GM12875 (cell line): ENCODE measurements around the gene ANKRD34B.
"Not testable (repeated sequence)": the region's sequence is repeated elsewhere in the genome, so short reads cannot be mapped to it uniquely, and the experiment has no call there.

Experiments
- H3K4me3 ChIP-seq: one replicate; pipeline ENCODE4 v1.5.1; 2011; ENCODE audit warnings: low read depth, low read length, control low read depth
- CTCF ChIP-seq: IDR thresholded peaks from 2 replicates; pipeline ENCODE4 v1.5.1; 2011; ENCODE audit warnings: low read depth, mild to moderate bottlenecking, control low read depth, inconsistent platforms, low read length, moderate library complexity, borderline replicate concordance; ENCODE audit not compliant: insufficient read depth

ANKRD34B gene

GRCh38 chr5:80591352-80591751, 21.3 kb upstream of the ANKRD34B start:
- no peak for TF ChIP-seq CTCF
- no peak overlapping the region for H3K4me3 ChIP-seq

GRCh38 chr5:80590766-80591165, 20.7 kb upstream of the ANKRD34B start:
- TF ChIP-seq CTCF = no peak
- no peak overlapping the region for H3K4me3 ChIP-seq

GRCh38 chr5:80588858-80589540, 18.9 kb upstream of the ANKRD34B start:
- no peak for TF ChIP-seq CTCF
- H3K4me3 ChIP-seq = no peak overlapping the region

GRCh38 chr5:80584770-80585169, 14.7 kb upstream of the ANKRD34B start:
- no peak for TF ChIP-seq CTCF
- no peak overlapping the region for H3K4me3 ChIP-seq

GRCh38 chr5:80580291-80580690, 10.2 kb upstream of the ANKRD34B start:
- not testable (repeated sequence) for H3K4me3 ChIP-seq

GRCh38 chr5:80579050-80579449, 9.0 kb upstream of the ANKRD34B start:
- H3K4me3 ChIP-seq = no peak overlapping the region
- TF ChIP-seq CTCF = no peak

- TF ChIP-seq CTCF = no peak
- H3K4me3 ChIP-seq = no peak overlapping the region
Observed at GRCh38 chr5:80577707-80578106, 7.6 kb upstream of the ANKRD34B start.

- no peak for TF ChIP-seq CTCF
- no peak overlapping the region for H3K4me3 ChIP-seq
Observed at GRCh38 chr5:80576383-80576782, 6.3 kb upstream of the ANKRD34B start.
